NCI-H2196 (cell line): ENCODE results near the gene ARHGAP6.
"Not testable (repeated sequence)": the region's sequence is repeated elsewhere in the genome, so short reads cannot be mapped to it uniquely, and the experiment has no call there.

ENCODE experiments used
- DNase-seq: peaks from one replicate; lab custom pipeline; 2025; ENCODE audit not compliant: unreplicated experiment; lab: John Stamatoyannopoulos, UW

ARHGAP6 gene

GRCh38 chrX:11399489-11400094 lies 266.1 kb downstream of the ARHGAP6 start:
- DNase-seq, result no peak

- no peak for DNase-seq
These were observed 266.9 kb downstream of the ARHGAP6 start for GRCh38 chrX:11398785-11399184.

DNA sequence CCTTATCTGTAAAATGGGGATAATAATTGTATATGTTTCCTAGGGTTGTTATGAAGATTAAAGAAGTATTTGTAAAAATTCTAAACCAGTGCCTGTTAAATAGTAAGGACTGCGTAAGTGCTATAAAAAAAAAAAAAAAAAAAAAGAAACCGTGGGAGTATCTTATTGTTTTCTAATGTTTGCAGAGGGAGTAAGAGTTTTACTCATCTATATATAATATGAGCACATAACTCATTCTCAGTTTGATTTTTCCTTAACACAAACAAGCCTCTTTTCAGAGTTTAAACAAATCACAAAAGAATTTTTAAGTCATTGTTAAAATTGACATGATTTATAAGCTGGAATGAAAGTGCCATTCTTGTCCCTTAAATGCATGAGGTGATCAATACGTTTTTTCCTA lies 267.6 kb downstream of the ARHGAP6 start:
- DNase-seq, result no peak

- DNase-seq, result no peak
These were observed 268.0 kb downstream of the ARHGAP6 start for GRCh38 chrX:11397680-11398079.

GRCh38 chrX:11395859-11396258 lies 269.9 kb downstream of the ARHGAP6 start:
- no peak for DNase-seq

- no peak for DNase-seq
These were observed 271.6 kb downstream of the ARHGAP6 start for GRCh38 chrX:11393949-11394654.

DNA sequence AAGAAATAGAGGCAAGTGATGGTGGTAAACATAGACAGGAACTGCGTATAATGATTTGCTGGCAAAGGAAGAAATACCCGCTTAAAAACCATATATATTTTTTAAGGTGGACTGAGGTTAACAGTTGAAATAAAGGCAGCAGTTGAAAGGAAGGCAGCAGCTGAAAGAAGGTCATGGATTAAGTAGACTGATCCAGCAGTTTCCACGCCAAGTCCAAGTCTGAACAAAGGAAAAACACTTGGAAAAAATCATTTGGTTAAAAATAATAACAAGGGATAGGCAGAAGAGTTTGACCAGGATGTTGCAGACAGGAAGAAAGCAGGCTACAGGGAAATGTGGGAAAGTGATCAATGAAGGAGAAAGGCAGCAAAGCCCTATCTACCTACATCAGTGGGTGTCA lies 278.9 kb downstream of the ARHGAP6 start:
- DNase-seq, result no peak

DNA sequence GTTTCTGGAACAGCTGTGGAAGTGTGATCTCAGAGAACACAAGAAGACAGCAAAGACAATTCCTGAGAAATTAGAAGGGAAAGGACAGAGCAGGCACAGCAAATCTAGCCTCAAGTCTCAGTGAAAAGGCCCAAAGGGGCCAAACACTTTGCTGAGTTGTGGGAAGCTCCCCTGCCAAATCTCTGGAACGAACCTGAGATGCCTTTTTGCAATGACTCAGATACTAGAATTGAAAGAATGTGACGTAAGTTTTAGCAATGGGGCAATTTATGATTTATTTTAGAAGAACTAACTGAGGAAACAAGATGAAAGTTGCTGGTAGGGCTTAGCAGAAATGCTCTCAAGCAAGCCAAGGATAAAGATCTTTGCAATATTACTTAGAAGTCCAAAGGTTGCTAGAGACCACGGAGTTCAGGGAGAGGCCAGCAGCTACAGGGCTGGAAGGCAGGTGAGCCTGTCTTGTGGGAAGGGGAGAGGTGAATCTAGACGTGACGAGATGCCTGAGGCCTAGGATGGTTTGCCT lies 279.7 kb downstream of the ARHGAP6 start:
- no peak for DNase-seq

- no peak for DNase-seq
These were observed 282.8 kb downstream of the ARHGAP6 start for GRCh38 chrX:11382930-11383329.

DNA sequence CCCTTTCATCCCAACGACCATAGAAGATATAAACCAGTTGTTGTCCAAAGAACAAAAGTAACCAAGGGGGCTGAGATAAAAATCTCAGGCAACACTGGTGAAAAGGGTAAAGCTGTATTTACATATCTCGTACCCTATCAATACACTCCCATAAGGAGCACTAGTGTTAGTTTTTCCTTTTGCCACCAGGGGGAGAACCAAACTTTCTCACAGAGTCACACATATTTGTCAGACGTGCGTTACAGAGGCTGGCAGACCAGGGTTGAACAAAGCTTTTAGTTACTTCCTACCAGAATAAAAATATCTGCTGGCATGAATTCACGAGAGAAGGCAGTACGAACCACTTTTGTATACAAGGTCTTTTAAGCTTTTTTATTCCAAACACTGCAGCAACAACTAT lies 284.3 kb downstream of the ARHGAP6 start:
- DNase-seq, result no peak

GRCh38 chrX:11380187-11380844 lies 285.4 kb downstream of the ARHGAP6 start:
- DNase-seq, result no peak

GRCh38 chrX:11376163-11376562 lies 289.6 kb downstream of the ARHGAP6 start:
- DNase-seq, result no peak

GRCh38 chrX:11375614-11376119 lies 290.1 kb downstream of the ARHGAP6 start:
- no peak for DNase-seq

- DNase-seq, result no peak
These were observed 291.1 kb downstream of the ARHGAP6 start for GRCh38 chrX:11374570-11374969.

DNA sequence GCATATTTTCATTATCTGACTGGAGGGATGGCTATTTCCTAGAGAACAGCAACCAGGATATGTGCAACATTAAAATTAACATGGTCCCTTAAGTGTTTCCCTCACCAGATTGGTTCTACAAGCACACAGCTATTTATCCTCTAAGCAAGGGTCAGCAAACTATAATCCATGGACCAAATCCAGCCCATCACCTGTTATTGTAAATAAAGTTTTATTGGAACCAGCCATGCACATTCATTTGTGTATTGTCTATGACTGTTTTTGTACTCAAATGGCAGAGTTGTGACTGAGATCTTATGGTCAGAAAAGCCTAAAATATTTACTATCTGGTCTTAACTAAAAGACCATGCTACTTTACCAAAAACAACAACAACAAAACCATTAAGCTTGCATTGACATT lies 294.6 kb downstream of the ARHGAP6 start:
- DNase-seq, result no peak

DNA sequence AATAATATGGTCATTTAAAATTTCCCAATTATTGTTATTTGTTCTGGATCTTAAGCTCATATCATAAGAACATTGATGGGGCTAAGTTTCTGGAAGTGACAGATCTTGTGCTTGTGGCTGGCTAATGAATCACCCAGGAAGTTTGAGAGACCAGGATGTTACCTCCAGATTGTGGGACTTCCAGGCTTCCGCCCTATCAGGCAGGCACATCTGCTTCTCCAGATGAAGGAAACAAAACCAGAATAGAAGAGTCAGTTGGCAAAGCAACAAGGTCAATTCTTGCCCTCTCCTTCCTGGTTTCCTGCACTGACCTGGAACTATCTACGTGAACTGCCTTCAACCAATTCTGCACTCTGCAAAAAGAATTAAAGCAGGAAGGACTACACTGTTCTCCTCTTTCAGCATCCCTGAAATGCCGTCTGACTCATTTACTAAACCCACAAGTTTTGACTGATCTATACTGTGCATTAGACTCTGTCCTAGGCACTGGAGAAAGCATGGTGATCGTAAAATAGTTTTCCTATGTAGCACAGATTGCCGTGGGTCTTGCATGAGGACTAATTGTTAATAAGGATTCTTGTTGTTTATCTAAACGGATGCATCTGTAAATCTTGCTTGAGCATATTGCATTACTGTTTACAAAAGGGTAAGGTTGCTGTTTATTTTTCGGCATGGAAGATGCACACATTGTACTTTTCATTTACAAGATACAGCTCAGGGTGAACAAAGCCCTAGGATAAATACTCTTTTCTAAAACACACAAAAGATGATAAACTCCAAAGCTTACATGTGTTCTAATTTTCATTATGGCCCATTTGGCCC lies 297.9 kb downstream of the ARHGAP6 start:
- no peak for DNase-seq

- no peak for DNase-seq
These were observed 298.6 kb downstream of the ARHGAP6 start for GRCh38 chrX:11366998-11367595.

DNA sequence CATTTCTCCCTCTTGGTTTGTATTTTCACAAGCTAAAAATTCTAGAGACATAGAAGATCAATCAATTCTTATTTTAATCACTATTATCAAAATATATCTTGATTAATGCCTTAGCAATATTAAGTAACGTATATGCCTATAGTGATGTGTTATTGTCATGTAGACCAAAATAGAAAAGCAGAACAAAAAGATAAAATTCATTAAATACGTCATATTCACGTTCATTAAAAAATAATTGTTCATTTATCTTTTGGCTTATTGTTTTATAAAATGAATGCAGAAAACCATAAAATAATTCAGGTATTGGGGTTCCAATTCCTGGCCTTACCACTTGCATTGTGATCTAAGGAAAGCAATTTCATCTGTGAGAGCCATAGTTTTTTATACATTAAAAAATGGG lies 300.3 kb downstream of the ARHGAP6 start:
- DNase-seq, result no peak

DNA sequence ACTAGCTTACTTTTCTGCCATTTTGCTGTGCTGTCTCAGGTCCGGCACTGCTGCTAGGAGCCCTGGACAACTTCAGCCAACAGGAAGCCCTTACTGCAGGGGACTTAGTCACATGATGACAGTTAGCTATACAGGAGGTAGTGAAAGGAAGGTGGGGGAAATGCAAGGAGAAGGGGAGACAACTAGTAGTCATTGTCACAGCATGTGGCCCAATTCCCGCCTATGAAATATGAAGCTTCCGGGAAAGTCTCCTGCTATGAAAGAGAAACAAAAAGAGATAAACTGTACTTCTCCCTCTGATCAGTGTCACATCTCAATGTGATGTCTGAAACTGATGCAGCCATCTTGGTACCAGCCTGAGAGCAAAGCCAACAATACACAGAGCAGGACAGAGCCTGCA lies 300.9 kb downstream of the ARHGAP6 start:
- no peak for DNase-seq

- not testable (repeated sequence) for DNase-seq
These were observed 301.9 kb downstream of the ARHGAP6 start for GRCh38 chrX:11363825-11364224.
